ENCODE data around the gene DGKZ.

Gene DGKZ

DNA sequence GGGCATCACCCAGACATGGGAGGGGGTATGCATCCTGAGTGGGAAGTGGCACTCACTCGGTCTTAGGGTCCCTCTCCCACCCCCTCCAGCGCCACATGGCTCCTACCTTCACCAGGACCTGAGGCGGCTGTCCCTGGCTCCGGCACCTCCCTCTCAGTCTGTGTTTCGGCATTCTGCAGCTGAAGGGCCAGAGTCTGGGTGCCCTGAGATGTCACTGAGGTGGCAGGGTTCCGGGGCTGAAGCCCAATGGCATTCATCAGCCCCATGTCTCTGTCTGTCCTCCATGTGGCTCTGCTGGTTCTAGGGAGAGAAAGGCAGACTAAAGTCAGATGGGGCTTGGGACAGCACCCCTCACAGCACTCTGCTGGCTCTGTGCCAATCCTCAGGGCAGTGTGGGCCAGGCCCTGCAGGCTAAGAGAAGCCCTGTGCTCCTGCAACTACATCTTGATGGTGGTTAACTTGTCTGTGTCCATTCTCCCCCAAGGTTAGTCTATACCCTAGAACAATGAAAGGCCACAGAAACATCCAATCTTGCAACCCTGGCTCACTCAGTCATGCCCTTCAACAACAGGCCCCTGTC lies 61.2 kb downstream of the DGKZ start:
- no peaks in the 10 kb centered on the region for H3K36me3 ChIP-seq (replicated peaks)
- no peak for DNase-seq (ENCODE audit: low spot score in 2 of 2)
- in situ Hi-C loops (cut with MboI; ENCODE audit: low sequenced_read_pairs), result no loop called here

DNA sequence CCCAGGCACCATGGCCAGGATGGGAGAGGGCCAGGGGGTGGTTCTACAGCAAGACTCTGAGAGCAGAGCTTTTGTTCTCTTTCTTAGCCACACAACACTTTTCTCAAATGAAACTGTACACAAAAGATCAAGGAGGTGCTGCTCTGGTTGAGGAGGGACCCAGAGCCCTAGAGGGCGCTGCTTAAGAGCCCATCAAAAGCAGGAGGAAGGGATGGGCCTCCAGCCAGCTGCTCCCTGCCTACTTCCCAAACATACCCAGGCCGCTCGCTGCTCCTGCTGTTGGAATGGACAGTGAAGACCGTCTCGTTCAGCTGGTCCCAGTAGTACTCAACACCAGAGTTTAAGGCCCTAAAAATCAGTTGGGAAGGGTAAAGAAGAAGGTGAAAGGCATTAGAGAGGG lies 62.8 kb downstream of the DGKZ start:
- H3K4me3 ChIP-seq, result no peak overlapping the region
- H3K36me3 ChIP-seq (replicated peaks), result no peaks in the 10 kb centered on the region
- no peaks in the 10 kb centered on the region for H3K4me1 ChIP-seq
- H3K9me3 ChIP-seq, result no peaks in the 10 kb centered on the region
- DNase-seq (ENCODE audit: low spot score in 2 of 2), result no peak
- no peaks in the 10 kb centered on the region for H3K27me3 ChIP-seq (ENCODE audit: low read depth)
- in situ Hi-C loops (cut with MboI; ENCODE audit: low sequenced_read_pairs), result no loop called here

More for the DNA sequence above, 61.2 kb downstream of the DGKZ start:
- Histone ChIP-seq H3K4me3 (no peak overlapping the region), H3K27me3 (ENCODE audit: low read depth) (no peaks in the 10 kb centered on the region), H3K4me1 (no peaks in the 10 kb centered on the region), H3K9me3 (no peaks in the 10 kb centered on the region)

DNA sequence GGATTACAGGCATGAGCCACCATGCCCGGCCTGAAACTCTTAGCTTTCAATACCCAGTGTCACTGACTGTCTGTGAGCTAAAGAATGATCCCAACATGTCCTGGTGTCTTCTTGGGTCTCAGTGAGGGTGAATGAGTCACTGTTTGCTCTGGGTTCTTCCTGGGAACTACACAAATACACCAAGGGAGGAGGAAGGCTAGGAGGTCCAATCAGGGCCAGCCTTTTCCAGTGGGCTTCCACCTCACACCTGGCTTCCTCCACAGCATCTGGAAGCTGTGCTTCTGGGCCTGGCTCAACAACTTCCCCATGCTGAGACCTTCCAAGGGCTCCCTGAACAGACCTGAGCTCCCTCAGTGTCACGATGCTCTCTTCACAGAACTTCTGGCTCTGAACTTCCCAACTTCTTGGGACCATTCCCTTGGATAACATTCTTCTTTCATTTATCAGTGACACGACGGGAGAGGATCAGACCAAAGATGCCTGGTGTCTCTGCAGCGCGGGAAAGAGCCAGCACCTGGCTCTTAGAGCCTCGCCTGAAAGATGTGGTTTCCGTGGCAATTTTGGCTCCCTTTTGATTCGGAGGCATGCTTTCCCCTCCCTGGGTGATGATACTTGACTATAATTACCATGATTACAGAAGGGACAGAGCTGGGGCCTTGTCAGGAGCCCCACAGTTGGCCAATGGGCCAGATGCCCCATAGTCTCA lies 66.7 kb downstream of the DGKZ start:
- H3K27me3 ChIP-seq (ENCODE audit: low read depth), result no peaks in the 10 kb centered on the region
- H3K4me1 ChIP-seq, result no peaks in the 10 kb centered on the region
- no peak overlapping the region for H3K4me3 ChIP-seq
- no peak for DNase-seq (ENCODE audit: low spot score in 2 of 2)
- no peaks in the 10 kb centered on the region for H3K9me3 ChIP-seq
- no peaks in the 10 kb centered on the region for H3K36me3 ChIP-seq (replicated peaks)
- in situ Hi-C loops (cut with MboI; ENCODE audit: low sequenced_read_pairs), result no loop called here

DNA sequence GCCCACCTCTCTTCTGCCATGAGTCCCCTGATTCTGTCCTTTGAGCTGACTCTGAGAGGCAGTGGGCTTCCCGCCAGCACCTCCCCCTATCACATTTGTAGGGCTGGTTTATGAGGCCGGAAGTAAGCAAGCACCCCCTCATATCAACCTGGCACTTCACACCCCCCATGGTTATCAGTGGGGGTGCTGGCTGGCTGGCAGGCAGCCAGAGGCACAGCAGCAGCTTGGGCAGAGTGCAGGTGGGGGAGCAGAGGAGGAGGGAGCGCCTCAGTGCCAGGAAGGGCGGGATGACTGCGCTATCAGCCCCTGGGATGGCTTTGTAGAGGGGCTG lies 67.2 kb downstream of the DGKZ start:
- in situ Hi-C loops (cut with MboI; ENCODE audit: low sequenced_read_pairs), result no loop called here
- DNase-seq (ENCODE audit: low spot score in 2 of 2), result no peak
- no peaks in the 10 kb centered on the region for H3K4me1 ChIP-seq
- H3K4me3 ChIP-seq, result no peak overlapping the region
- no peaks in the 10 kb centered on the region for H3K36me3 ChIP-seq (replicated peaks)
- H3K27me3 ChIP-seq (ENCODE audit: low read depth), result no peaks in the 10 kb centered on the region
- no peaks in the 10 kb centered on the region for H3K9me3 ChIP-seq

DNA sequence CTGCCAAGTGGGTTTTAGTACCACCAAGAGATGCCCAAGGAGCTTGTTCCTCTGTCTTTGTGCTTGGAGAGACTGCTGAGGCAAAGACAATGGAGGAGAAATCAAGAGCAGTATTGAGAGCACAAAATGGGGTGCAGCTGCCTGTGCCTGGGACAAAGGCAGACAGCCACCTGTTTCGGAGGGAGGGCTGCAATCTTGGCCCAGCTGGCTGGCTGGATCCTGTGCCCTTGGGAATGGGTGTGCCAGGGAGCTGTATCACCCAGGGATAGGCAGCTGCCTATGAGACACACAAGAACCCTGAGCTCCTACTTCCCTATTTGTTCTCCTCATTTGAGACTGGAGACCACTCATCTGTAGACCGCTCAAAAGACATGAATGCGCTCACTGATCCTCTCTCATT lies 67.6 kb downstream of the DGKZ start:
- Histone ChIP-seq H3K9me3 (no peaks in the 10 kb centered on the region), H3K27me3 (ENCODE audit: low read depth) (no peaks in the 10 kb centered on the region), H3K4me3 (no peak overlapping the region), H3K36me3 (replicated peaks) (no peaks in the 10 kb centered on the region), H3K4me1 (no peaks in the 10 kb centered on the region)
- in situ Hi-C loops (cut with MboI; ENCODE audit: low sequenced_read_pairs), result no loop called here
- no peak for DNase-seq (ENCODE audit: low spot score in 2 of 2)

DNA sequence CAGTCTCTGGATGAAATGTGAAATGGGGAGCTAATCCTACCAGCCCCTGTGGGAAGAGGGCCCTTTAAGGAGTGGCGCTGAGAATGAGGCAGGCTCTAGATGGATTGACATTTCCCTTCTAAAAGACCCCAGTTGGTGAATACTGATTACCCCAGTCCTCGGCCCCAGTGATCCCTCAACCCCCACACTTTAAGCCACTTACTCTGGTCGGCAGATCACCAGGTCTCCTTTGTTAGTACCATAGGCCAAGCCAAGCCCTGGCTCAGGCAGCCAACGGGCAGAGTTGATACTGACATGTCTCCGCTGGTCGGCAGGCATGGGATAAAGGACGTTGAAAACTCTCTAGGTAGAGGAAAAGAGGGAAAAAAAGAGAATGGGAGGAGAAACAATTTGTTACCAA lies 70.4 kb downstream of the DGKZ start:
- Histone ChIP-seq H3K4me3 (no peak overlapping the region), H3K27me3 (ENCODE audit: low read depth) (no peaks in the 10 kb centered on the region), H3K4me1 (no peaks in the 10 kb centered on the region), H3K36me3 (replicated peaks) (no peaks in the 10 kb centered on the region), H3K9me3 (no peaks in the 10 kb centered on the region)
- in situ Hi-C loops (cut with MboI; ENCODE audit: low sequenced_read_pairs), result no loop called here
- no peak for DNase-seq (ENCODE audit: low spot score in 2 of 2)

DNA sequence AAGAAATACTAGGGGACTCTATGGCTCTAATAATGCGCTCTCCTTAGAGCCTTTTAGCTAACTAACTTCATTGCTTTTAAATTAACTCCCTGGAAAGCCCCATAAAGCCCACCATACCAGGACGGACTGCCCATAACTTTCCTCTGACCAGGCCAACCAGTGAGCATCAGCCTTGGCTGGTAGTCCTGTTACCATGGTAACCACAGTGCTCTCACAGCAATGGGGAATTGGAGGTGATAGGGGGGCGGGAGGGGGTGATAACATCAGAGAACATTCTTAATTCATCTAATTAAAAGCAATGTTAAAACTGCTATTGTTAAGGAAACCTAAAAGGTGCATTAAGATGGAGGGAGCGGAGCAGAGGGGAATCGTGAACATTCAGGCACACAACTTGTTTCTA lies 71.5 kb downstream of the DGKZ start:
- Histone ChIP-seq H3K36me3 (replicated peaks) (no peaks in the 10 kb centered on the region), H3K4me1 (no peaks in the 10 kb centered on the region), H3K9me3 (no peaks in the 10 kb centered on the region), H3K27me3 (ENCODE audit: low read depth) (no peaks in the 10 kb centered on the region), H3K4me3 (no peak overlapping the region)
- DNase-seq (ENCODE audit: low spot score in 2 of 2), result no peak
- in situ Hi-C loops (cut with MboI; ENCODE audit: low sequenced_read_pairs), result no loop called here

DNA sequence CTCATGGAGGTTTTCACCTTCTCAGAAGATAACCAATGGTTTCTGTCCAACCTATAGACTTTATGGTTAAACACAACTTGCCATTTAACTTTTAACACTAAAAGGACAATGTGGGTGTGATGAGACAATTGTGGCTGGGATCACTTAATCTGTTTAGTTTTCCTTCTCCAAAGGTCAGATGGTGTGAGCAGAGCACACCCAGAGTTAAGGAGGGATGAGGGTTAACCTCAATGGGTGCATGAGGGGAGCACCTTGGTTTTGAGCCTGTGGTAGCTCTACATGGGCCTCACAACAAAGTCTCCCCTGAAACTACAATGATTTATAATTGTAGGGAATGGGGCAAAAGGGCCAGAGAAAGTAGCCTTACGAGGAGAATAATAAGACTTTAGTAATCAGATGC lies 73.2 kb downstream of the DGKZ start:
- H3K4me3 ChIP-seq, result no peak overlapping the region
- no peak for DNase-seq (ENCODE audit: low spot score in 2 of 2)
- no peaks in the 10 kb centered on the region for H3K36me3 ChIP-seq (replicated peaks)
- in situ Hi-C loops (cut with MboI; ENCODE audit: low sequenced_read_pairs), result no loop called here
- H3K4me1 ChIP-seq, result no peaks in the 10 kb centered on the region
- no peaks in the 10 kb centered on the region for H3K9me3 ChIP-seq
- no peaks in the 10 kb centered on the region for H3K27me3 ChIP-seq (ENCODE audit: low read depth)

DNA sequence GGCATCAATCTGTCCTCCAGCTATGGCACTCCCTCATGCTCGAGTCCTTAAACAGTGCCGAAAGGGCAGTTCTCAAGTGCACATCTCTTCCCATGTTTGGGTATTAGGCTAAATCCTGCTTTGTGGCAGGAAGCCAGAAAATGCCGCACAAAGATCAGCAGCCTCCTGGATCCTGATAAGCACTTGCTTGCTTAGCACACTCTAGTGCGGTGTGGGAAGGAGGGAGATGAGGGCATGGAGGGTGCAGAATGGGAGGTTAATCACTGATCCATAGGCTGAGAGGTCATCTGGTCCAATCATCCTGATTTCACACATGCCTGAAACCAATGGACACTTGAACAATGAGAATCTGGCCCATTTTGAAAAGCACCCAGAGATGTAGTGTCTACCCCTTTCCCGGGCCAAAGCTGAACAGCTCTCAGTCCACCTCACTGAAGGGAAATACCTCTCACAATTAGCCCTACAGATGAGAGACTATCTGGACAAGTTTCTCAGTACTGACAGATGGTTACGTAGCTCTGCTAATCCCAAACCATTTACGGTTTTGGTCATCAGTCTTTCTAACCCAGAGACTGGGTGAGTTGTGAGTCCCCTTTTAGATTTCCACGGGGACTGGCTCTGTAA lies 74.1 kb downstream of the DGKZ start:
- in situ Hi-C loops (cut with MboI; ENCODE audit: low sequenced_read_pairs), result no loop called here
- no peaks in the 10 kb centered on the region for H3K9me3 ChIP-seq
- no peak for DNase-seq (ENCODE audit: low spot score in 2 of 2)
- no peaks in the 10 kb centered on the region for H3K36me3 ChIP-seq (replicated peaks)
- no peak overlapping the region for H3K4me3 ChIP-seq
- H3K4me1 ChIP-seq, result no peaks in the 10 kb centered on the region
- H3K27me3 ChIP-seq (ENCODE audit: low read depth), result no peaks in the 10 kb centered on the region

DNA sequence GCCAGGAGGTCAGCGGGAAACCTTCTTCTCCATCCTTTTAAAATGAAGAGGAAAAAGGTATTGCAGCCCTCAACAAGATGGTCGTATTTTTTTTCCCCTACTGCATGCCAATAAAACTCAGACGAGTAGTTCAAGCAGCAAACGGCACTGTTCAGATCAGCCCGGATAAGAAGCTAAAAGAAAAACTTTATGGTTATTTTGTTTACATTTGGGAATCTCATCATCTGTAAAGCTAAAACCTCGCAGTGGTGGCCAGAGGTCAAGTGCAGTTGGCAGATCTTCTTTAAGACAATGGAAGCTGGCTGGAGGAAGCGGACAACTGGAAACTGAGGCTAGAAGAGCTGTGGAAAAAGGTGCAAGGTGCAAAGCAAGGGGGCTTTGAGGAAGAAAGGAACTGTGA lies 75.3 kb downstream of the DGKZ start:
- Histone ChIP-seq H3K4me3 (no peak overlapping the region), H3K9me3 (no peaks in the 10 kb centered on the region), H3K27me3 (ENCODE audit: low read depth) (no peaks in the 10 kb centered on the region), H3K36me3 (replicated peaks) (no peaks in the 10 kb centered on the region), H3K4me1 (no peaks in the 10 kb centered on the region)
- no peak for DNase-seq (ENCODE audit: low spot score in 2 of 2)
- in situ Hi-C loops (cut with MboI; ENCODE audit: low sequenced_read_pairs), result no loop called here

DNA sequence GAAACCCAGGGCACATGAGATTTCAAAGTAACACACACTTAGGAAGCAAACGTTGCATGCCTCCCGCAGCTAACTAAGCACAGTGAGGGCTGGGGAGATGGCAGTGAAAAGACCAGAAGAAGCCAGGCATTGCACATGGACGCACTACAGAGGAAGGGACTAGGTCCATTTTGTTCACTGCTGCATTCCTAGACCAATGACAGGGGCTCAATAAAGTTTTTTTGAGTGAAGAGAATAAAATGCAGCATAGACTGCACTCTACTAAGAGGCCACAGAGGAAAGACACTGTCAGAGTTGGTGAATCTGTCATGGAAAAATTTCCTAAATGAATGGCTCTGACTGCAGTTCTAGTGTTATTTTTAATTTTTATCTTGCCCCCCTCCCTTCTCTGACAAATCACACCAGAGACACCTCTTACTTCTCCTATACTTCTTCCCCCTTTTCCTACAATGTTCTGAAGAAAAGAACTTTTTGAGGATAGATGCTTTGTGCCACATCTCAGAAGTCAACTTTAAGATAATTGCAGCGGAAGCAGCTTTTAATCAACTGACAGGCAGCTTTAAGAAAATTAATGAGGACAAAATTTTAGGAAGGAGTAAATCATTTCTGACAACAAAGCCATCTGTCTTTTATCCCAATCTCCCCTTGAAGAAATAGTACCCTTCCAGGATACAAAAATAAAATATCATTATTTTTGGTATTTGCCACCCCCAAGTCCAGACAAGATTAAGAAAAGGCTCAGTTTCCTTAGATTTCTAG lies 79.1 kb downstream of the DGKZ start:
- no peaks in the 10 kb centered on the region for H3K9me3 ChIP-seq
- no peaks in the 10 kb centered on the region for H3K36me3 ChIP-seq (replicated peaks)
- in situ Hi-C loops (cut with MboI; ENCODE audit: low sequenced_read_pairs), result no loop called here
- no peaks in the 10 kb centered on the region for H3K27me3 ChIP-seq (ENCODE audit: low read depth)
- no peak overlapping the region for H3K4me3 ChIP-seq
- no peaks in the 10 kb centered on the region for H3K4me1 ChIP-seq
- DNase-seq (ENCODE audit: low spot score in 2 of 2), result no peak

DNA sequence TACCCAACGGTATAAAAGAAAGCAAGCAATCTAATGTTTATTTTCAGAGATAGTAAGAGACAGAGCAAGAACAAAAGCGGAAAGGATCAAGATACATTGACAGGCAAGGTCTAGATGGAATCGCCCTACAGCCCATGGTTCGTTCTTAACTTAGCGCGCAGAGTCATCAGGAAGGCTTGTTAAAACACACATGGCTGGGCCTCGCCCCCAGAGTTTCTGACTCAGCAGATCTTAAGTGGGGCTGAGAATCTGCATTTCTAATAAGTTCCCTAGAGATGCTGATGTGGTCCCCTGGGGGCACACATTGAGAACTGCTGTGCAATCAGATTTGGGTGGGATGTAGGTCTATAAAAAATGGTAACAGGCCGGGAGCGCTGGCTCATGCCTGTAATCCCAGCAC lies 80.1 kb downstream of the DGKZ start:
- in situ Hi-C loops (cut with MboI; ENCODE audit: low sequenced_read_pairs), result no loop called here
- H3K4me3 ChIP-seq, result no peak overlapping the region
- no peak for DNase-seq (ENCODE audit: low spot score in 2 of 2)
- no peaks in the 10 kb centered on the region for H3K27me3 ChIP-seq (ENCODE audit: low read depth)
- no peaks in the 10 kb centered on the region for H3K9me3 ChIP-seq
- no peaks in the 10 kb centered on the region for H3K36me3 ChIP-seq (replicated peaks)
- H3K4me1 ChIP-seq, result no peaks in the 10 kb centered on the region

DNA sequence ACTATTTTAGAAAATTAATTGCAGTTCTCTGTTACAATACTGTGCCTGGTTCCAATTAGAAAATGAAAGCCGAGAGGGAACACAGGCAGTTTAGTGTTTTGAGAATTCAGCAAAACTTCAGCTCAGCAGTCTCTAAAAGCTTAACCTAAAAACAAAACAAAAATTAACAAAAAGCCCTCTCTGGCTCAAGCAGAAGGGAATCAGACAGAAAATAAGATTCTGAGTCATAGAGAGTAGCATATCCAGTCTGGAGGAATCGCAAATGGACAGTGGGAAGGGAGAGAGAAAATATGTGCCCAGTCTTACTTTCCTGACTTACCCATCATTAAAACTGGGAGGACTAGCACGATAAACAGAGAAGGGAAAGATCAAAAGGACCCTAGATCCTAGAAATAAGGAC lies 82.5 kb downstream of the DGKZ start:
- in situ Hi-C loops (cut with MboI; ENCODE audit: low sequenced_read_pairs), result no loop called here

More for the DNA sequence above, 82.5 kb downstream of the DGKZ start:
- no peaks in the 10 kb centered on the region for H3K9me3 ChIP-seq
- no peaks in the 10 kb centered on the region for H3K4me1 ChIP-seq
- no peaks in the 10 kb centered on the region for H3K27me3 ChIP-seq (ENCODE audit: low read depth)
- DNase-seq (ENCODE audit: low spot score in 2 of 2), result no peak
- no peak overlapping the region for H3K4me3 ChIP-seq
- H3K36me3 ChIP-seq (replicated peaks), result no peaks in the 10 kb centered on the region
